H9 (cell line): Measurements from ENCODE around the gene RBP7. TPM values are rescaled to one million over a fixed set of nuclear protein-coding genes. Genes with fewer than 3 reads are reported as not detected.
A peak's percentile ranks its signal among the peaks of the same experiment; 100 is the strongest.

Experiments used
- DNase-seq: peaks from one replicate; pipeline ENCODE4 v3.0.0-alpha.2; 2017
- H2AFZ ChIP-seq: one replicate; pipeline ENCODE4 v1.6.1; 2013; ENCODE audit warnings: mild to moderate bottlenecking, low read length, control low read depth, moderate library complexity
- H2AK5ac ChIP-seq: 2 replicates; pipeline ENCODE4 v1.6.1; 2013; ENCODE audit warnings: low read length, control low read depth, mixed read lengths; ENCODE audit not compliant: insufficient read length
- H2BK120ac ChIP-seq: one replicate; pipeline ENCODE4 v1.6.1; 2013; ENCODE audit warnings: low read depth, mild to moderate bottlenecking, low read length, control low read depth, inconsistent platforms; ENCODE audit not compliant: poor library complexity, severe bottlenecking
- H2BK12ac ChIP-seq: 2 replicates; pipeline ENCODE4 v1.6.1; 2013; ENCODE audit warnings: low read length, control low read depth, mixed read lengths, low read depth; ENCODE audit not compliant: insufficient read length
- H2BK15ac ChIP-seq: 2 replicates; pipeline ENCODE4 v1.6.1; 2013; ENCODE audit warnings: low read depth, low read length, control low read depth
- H2BK20ac ChIP-seq: one replicate; pipeline ENCODE4 v1.6.1; 2013; ENCODE audit warnings: low read depth, mild to moderate bottlenecking, low read length, control low read depth, inconsistent platforms; ENCODE audit not compliant: poor library complexity, severe bottlenecking
- H2BK5ac ChIP-seq: 2 replicates; pipeline ENCODE4 v1.6.1; 2013; ENCODE audit warnings: low read length, control low read depth, mixed read lengths; ENCODE audit not compliant: insufficient read length
- H3K14ac ChIP-seq: 2 replicates; pipeline ENCODE4 v1.6.1; 2013; ENCODE audit warnings: low read length, control low read depth; ENCODE audit not compliant: insufficient read depth
- H3K18ac ChIP-seq: 2 replicates; pipeline ENCODE4 v1.6.1; 2013; ENCODE audit warnings: low read depth, mild to moderate bottlenecking, mixed read lengths, low read length, control low read depth; ENCODE audit not compliant: insufficient read length
- H3K23ac ChIP-seq: 2 replicates; pipeline ENCODE4 v1.6.1; 2013; ENCODE audit warnings: low read length, control low read depth, mixed read lengths, low read depth; ENCODE audit not compliant: insufficient read length
- H3K23me2 ChIP-seq: 2 replicates; pipeline ENCODE4 v1.6.1; 2013; ENCODE audit warnings: low read depth, mild to moderate bottlenecking, mixed read lengths, low read length, control low read depth; ENCODE audit not compliant: insufficient read length, poor library complexity, severe bottlenecking
- H3K27ac ChIP-seq: 2 replicates; pipeline ENCODE4 v1.5.1; 2013; ENCODE audit warnings: low read length, control low read depth, mixed read lengths, low read depth; ENCODE audit not compliant: insufficient read length
- H3K27me3 ChIP-seq: 2 replicates; pipeline ENCODE4 v1.6.1; 2013; ENCODE audit warnings: low read length, control low read depth, inconsistent platforms; ENCODE audit not compliant: insufficient read depth
- H3K4ac ChIP-seq: 2 replicates; pipeline ENCODE4 v1.6.1; 2013; ENCODE audit warnings: low read depth, mild to moderate bottlenecking, control low read depth, inconsistent platforms, low read length, moderate library complexity
- H3K4me1 ChIP-seq: 2 replicates; pipeline ENCODE4 v1.6.1; 2013; ENCODE audit warnings: low read length, control low read depth, inconsistent platforms; ENCODE audit not compliant: insufficient read depth
- H3K4me2 ChIP-seq: 2 replicates; pipeline ENCODE4 v1.6.1; 2013; ENCODE audit warnings: low read length, control low read depth, mixed read lengths; ENCODE audit not compliant: insufficient read length, insufficient read depth
- H3K56ac ChIP-seq: 2 replicates; pipeline ENCODE4 v1.6.1; 2013; ENCODE audit warnings: low read depth, mild to moderate bottlenecking, mixed read lengths, low read length, control low read depth; ENCODE audit not compliant: insufficient read length
- H3K79me1 ChIP-seq: 2 replicates; pipeline ENCODE4 v1.6.1; 2013; ENCODE audit warnings: low read depth, mild to moderate bottlenecking, moderate library complexity, low read length, control low read depth, inconsistent platforms; ENCODE audit not compliant: insufficient read depth, poor library complexity, severe bottlenecking
- H3K79me2 ChIP-seq: 2 replicates; pipeline ENCODE4 v1.6.1; 2013; ENCODE audit warnings: low read length, control low read depth, inconsistent platforms; ENCODE audit not compliant: insufficient read depth
- H3K9ac ChIP-seq: 2 replicates; pipeline ENCODE4 v1.6.1; 2013; ENCODE audit warnings: low read length, control low read depth, mixed read lengths; ENCODE audit not compliant: insufficient read length; ENCODE audit errors: extremely low read depth
- H3K9me3 ChIP-seq: one replicate; pipeline ENCODE4 v1.6.1; 2013; ENCODE audit warnings: low read depth, low read length, inconsistent platforms; ENCODE audit not compliant: control insufficient read depth
- H3T11ph ChIP-seq: one replicate; pipeline ENCODE4 v1.6.1; 2013; ENCODE audit warnings: mild to moderate bottlenecking, low read length, control low read depth, inconsistent platforms
- H4K20me1 ChIP-seq: one replicate; pipeline ENCODE4 v1.6.1; 2013; ENCODE audit not compliant: control insufficient read depth, insufficient read length, insufficient read depth
- H4K5ac ChIP-seq: 2 replicates; pipeline ENCODE4 v1.6.1; 2013; ENCODE audit warnings: low read depth, mild to moderate bottlenecking, mixed read lengths, low read length, control low read depth; ENCODE audit not compliant: insufficient read length
- H4K8ac ChIP-seq: replicated peaks from 2 replicates; pipeline ENCODE4 v1.6.1; 2013; ENCODE audit warnings: low read length, control low read depth, mixed read lengths, low read depth; ENCODE audit not compliant: insufficient read length
- H4K91ac ChIP-seq: 2 replicates; pipeline ENCODE4 v1.6.1; 2013; ENCODE audit warnings: low read depth, mild to moderate bottlenecking, moderate library complexity, mixed read lengths, low read length, control low read depth; ENCODE audit not compliant: insufficient read length
- H3K27ac Mint-ChIP-seq, 3 experiments: 2 replicates in 2 of 3; 3 replicates in 1 of 3; pipeline ENCODE4 v1.8.0; 2020 to 2021; ENCODE audit warnings: mixed read lengths in 3 of 3, mild to moderate bottlenecking in 1 of 3, moderate library complexity in 1 of 3
- H3K27me3 Mint-ChIP-seq: 2 replicates; pipeline ENCODE4 v1.8.0; 2021; ENCODE audit warnings: low read depth, mild to moderate bottlenecking, moderate library complexity, mixed read lengths
- H3K36me3 Mint-ChIP-seq, 3 experiments: 2 replicates in 2 of 3; 3 replicates in 1 of 3; pipeline ENCODE4 v1.8.0; 2020 to 2021; ENCODE audit warnings: low read depth in 3 of 3, mixed read lengths in 3 of 3; ENCODE audit not compliant: insufficient read depth in 1 of 3
- H3K4me1 Mint-ChIP-seq, 2 experiments: 2 replicates each; pipeline ENCODE4 v1.8.0; 2020; ENCODE audit warnings: mixed read lengths in 2 of 2
- H3K4me3 Mint-ChIP-seq, 2 experiments: 2 replicates in 1 of 2; 3 replicates in 1 of 2; pipeline ENCODE4 v1.8.0; 2020 to 2021; ENCODE audit warnings: mild to moderate bottlenecking in 2 of 2, mixed read lengths in 2 of 2, moderate library complexity in 1 of 2
- H3K9me3 Mint-ChIP-seq, 2 experiments: 2 replicates in 1 of 2; 3 replicates in 1 of 2; pipeline ENCODE4 v1.8.0; 2020; ENCODE audit warnings: mild to moderate bottlenecking in 2 of 2, mixed read lengths in 2 of 2, moderate library complexity in 1 of 2
- WGBS: extraction: QIAGEN DNeasy Blood & Tissue Kit; methylation state at CpG from one replicate; pipeline ENCODE4 v1.1.7; 2013; ENCODE audit warnings: missing lambda C conversion rate, low lambda C conversion rate, mixed read lengths; ENCODE audit not compliant: insufficient read length; ENCODE audit errors: extremely low coverage; 5-methylcytosine and 5-hydroxymethylcytosine counted together
- total RNA-seq: library from RNA; stranded (reverse); gene quantifications from 2 replicates; pipeline ENCODE4 v1.2.1, GENCODE V29; 2021
- TF ChIP-seq, protein P1 (sequence below): fragments of 200-600 bp; sonication (generic); conservative IDR thresholded peaks from 3 replicates; pipeline ENCODE4 v1.8.0; 2021; ENCODE audit warnings: antibody characterized with exemption, mild to moderate bottlenecking

Gene RBP7
- total RNA-seq, 1 experiment from 2014 or later, result 4.5 TPM

DNA sequence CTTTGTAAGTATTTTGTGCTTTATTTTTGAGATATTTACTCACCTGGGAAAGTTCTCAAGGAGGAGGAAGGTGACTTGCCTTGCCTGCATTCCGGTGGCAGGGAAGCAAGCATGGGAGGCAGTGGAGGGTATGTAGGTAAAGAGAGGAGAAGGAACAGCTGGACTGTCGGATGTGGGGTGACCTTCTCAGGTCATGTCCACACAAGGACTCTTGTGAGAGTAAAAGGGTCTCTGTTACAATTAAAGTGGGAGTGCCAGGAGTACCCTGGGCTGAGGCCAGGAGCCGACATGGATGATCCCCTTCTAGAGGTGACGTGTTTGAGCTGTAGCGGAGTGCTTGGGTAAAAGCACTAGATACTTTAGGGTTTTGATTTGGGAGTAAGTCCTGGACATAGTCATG is 60.8 kb downstream of the RBP7 start:
- Histone ChIP-seq H3K9me3 (no peaks in the 10 kb centered on the region), H3K56ac (no peak overlapping the region), H2AFZ (no peak overlapping the region), H2BK12ac (no peak overlapping the region), H3T11ph (no peak overlapping the region), H4K5ac (no peak overlapping the region), H3K18ac (no peak overlapping the region), H3K79me1 (no peaks in the 10 kb centered on the region), H3K9ac (no peak overlapping the region), H3K14ac (no peak overlapping the region), H4K20me1 (no peaks in the 10 kb centered on the region), H3K23me2 (no peaks in the 10 kb centered on the region), H3K4me1 (no peaks in the 10 kb centered on the region), H3K23ac (no peak overlapping the region), H4K91ac (no peak overlapping the region), H4K8ac (no peak overlapping the region), H3K79me2 (no peaks in the 10 kb centered on the region; the same call in 1 of the 2 replicates), H3K27ac (no peak overlapping the region), H2BK15ac (no peak overlapping the region), H3K27me3 (no peaks in the 10 kb centered on the region), H3K4me2 (no peak overlapping the region), H2BK20ac (no peak overlapping the region), H2BK120ac (no peak overlapping the region), H3K4ac (no peak overlapping the region), H2AK5ac (no peak overlapping the region), H2BK5ac (no peak overlapping the region)
- no peaks in the 10 kb centered on the region for H3K9me3 Mint-ChIP-seq
- peaks cover 12 to 17% of the 10 kb centered on the region in 2 experiments for H3K4me1 Mint-ChIP-seq
- no CpG with 5 or more reads among the region's 5 CpGs for WGBS
- DNase-seq, result no peak
- peaks cover 1 to 10% (median 7%) of the 10 kb centered on the region in 3 experiments; a peak in 3 of 7 replicates for H3K36me3 Mint-ChIP-seq
- peak overlapping the region; percentile 52 to 73 (median 57); a peak in 5 of 7 replicates for H3K27ac Mint-ChIP-seq
- TF ChIP-seq, protein P1, sequence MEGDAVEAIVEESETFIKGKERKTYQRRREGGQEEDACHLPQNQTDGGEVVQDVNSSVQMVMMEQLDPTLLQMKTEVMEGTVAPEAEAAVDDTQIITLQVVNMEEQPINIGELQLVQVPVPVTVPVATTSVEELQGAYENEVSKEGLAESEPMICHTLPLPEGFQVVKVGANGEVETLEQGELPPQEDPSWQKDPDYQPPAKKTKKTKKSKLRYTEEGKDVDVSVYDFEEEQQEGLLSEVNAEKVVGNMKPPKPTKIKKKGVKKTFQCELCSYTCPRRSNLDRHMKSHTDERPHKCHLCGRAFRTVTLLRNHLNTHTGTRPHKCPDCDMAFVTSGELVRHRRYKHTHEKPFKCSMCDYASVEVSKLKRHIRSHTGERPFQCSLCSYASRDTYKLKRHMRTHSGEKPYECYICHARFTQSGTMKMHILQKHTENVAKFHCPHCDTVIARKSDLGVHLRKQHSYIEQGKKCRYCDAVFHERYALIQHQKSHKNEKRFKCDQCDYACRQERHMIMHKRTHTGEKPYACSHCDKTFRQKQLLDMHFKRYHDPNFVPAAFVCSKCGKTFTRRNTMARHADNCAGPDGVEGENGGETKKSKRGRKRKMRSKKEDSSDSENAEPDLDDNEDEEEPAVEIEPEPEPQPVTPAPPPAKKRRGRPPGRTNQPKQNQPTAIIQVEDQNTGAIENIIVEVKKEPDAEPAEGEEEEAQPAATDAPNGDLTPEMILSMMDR, result no peak
- H3K4me3 Mint-ChIP-seq, result no peak overlapping the region
- H3K27me3 Mint-ChIP-seq, result no peaks in the 10 kb centered on the region
